C4-2B (cell line): Measurements from ENCODE around the gene NUDT14.

ENCODE experiments used
- CTCF ChIP-seq: fragments of 450-650 bp; conservative IDR thresholded peaks from 2 replicates; pipeline ENCODE4 v1.5.1; 2017; ENCODE audit warnings: mild to moderate bottlenecking
- ZFX ChIP-seq: fragments of 450-650 bp; IDR thresholded peaks from 2 replicates; pipeline ENCODE4 v1.6.1; 2017

- TF ChIP-seq CTCF (no peak), ZFX (no peak)
These were observed 11.1 kb downstream of the NUDT14 start for GRCh38 chr14:105169776-105170655.
